Pons (tissue), 1 donor: ENCODE measurements around the gene ULK2.
"Not testable (repeated sequence)": the region's sequence is repeated elsewhere in the genome, so short reads cannot be mapped to it uniquely, and the experiment has no call there.

Source experiments
- DNase-seq: peaks from one replicate; pipeline ENCODE4 v3.0.0-alpha.2; 2016; ENCODE audit warnings: low spot score

The ULK2 gene

DNA sequence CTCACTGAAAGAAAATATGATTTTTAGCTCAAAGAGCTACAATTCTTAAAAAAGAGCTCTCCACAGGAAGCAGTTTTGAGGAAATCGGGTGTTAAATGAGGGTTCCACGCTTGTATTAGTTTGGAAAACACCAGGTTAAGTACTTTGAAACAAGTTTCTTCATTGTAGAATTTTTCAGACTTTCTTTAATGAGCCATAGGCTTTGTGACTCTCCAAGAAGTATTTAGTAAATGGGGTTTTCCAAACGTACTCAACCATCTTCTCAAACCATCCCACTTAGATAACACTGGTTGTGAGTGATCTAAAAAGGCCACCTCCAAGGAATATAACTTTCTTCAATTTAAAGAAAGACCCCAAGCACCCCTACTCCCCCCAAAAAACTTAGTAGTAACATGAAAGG, 2.7 kb downstream of the ULK2 start:
- DNase-seq: no peak

DNA sequence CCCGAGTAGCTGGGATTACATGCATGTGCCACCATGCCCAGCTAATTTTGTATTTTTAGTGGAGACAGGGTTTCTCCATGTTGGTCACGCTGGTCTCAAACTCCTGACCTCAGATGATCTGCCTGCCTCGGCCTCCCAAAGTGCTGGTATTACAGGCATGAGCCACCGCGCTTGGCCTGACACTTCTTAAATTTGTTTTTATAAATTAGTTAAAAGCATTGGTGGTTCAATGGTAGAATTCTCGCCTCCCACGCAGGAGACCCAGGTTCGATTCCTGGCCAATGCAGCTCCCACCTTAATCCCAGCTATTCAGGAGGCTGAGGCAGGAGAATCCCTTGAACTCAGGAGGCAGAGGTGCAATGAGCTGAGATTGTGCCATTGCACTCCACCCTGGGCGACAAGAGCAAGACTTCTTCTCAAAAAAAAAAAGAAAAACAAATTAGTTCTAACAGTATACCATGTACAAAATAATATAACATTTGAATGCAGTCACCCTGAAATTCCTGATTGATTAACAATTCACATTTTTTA, 7.0 kb downstream of the ULK2 start:
- DNase-seq: not testable (repeated sequence)

DNA sequence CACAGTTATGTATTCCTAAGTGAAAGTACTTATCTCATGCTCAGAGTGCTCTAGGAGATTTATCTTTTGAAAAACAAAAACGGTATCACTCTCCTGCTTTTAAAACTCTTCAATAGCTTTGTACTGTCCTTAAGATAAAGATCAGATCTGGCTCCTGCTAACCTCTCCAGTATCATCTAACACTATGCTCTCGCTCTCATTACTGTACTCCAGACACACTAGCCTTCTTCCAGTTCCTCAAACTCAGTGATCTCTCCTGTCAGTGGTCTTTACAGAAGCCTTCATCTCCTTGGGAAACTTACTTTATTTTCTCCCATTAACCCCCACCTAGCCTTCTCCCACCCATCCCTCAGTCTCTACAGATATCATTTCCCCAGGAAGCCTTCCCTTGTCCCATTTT, 10.1 kb downstream of the ULK2 start:
- no peak for DNase-seq

DNA sequence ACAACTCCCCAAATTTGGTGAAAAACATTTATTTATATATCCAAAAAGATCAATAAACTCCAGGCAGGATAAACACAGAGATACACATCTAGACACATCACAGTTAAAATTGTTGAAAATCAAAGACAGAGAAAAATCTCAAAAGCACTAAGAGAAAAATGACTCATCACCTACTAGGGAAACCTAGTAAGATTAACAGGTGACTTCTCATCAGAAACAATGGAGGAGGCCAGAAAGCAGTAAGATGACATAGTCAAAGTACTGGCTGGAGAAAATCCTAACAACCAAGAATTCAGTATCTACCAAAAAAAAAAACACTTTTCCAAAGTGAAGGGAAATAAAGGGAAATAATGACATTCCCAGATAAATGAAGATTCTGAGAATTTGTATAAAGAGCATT, 33.8 kb downstream of the ULK2 start:
- DNase-seq: no peak

DNA sequence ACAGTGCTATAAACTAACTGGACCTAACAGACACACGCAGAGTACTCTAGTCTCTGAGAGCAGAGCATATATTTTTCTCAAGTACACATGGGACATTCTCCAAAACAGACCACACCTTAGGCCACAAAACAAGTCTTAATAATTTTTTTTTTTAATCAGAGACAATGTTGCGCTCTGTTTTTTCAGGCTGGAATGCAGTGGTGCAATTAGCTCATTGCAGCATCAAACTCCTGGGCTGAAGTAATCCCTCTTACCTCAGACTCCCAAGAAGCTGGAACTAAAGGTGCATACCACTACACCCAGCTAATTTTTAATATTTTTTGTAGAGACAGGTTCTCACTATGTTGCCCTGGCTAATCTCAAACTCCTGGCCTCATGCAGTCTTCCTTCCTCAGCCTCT, 37.7 kb downstream of the ULK2 start:
- DNase-seq: no peak

DNA sequence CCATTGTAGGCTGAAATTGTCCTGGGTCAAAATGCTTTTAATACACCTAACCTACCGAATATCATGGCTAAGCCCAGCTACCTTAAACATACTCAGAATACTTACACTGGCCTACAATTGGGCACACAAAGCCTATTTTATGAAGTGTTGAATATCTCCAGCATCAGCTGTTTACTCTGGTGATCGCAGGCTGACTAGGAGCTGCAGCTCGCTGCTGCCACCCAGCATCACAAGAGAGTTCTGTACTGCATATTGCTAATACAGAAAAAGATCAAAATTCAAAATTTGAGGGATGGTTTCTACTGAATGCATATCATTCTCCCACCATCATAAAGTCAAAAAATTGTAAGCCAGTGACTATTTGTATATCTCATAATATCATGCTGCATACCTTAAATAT, 55.3 kb downstream of the ULK2 start:
- peak; percentile 73 for DNase-seq

DNA sequence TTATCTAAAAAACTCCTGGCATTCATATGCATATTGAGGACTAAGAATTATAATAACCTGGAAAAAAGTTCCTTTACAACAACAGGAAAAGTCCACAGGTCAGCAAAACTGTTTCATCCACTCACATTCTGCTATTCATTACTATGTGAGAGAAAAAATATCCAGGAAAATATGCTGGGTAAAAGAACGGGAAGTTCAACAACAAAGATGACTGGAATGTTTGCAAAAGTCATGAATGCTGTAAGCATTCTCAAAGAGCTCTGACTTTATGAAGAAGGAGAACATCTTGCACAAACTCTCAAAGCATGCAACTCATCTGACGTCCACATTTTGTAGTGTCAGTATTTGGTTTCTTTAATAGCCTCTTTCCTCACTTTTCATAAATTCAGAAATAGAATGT, 62.7 kb downstream of the ULK2 start:
- no peak for DNase-seq

DNA sequence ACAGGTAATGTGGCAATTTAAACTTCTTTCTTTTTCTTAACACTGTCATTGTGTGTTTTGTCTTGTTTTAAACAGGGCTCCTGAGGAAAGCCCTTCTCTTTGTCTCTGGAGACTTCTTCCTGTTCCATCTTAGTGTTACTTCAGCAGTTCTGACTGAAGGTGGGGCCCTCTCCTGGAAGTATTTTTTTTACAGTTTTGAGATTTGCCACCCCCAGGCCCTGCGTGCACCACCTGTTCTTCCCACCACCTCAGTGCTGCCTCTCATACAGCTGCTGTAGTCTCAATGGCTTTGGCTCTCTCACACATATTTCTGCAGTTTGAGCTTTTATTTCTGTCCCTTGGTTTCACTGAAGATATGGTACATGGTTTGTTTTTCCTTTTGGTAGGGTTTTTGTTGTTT, 67.2 kb downstream of the ULK2 start:
- DNase-seq: no peak

DNA sequence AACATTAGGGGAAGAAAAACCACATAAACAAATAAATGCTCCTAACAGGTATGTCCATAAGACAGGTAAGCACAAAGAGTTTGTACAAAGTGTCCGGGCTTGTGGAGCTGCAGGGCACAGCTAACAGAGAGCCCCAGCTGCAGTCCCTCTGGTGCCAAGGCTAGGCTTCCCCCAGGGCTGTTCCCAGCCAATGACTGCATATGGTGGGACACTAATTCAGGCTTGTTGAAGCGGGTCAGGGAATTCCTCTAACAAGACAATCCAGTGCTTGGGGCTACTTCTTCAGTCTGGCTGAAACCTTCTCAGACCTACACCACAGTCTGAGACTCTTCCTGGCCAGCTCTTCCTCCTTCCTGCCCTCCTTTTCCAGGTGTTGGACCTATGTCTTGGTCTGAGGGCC, 67.9 kb downstream of the ULK2 start:
- no peak for DNase-seq

DNA sequence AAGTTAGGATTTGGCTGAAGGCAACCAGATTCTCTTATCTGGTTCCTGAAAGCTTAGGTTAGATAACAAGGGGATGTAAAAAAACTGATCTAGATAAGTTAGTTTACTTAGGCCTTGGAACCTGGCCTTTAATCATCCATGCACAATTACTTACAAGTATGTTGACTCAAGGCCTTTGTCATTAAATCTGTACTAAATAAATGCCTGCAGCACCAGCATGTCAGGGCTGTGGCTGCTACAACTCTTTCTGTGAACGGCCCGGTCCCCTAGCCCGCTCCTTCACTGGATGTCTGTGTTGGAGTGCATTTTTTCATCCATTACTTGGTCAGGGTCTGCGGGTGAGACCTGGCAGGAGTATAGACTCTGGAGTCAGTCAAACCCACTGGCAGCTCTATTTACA, 71.3 kb downstream of the ULK2 start:
- no peak for DNase-seq

DNA sequence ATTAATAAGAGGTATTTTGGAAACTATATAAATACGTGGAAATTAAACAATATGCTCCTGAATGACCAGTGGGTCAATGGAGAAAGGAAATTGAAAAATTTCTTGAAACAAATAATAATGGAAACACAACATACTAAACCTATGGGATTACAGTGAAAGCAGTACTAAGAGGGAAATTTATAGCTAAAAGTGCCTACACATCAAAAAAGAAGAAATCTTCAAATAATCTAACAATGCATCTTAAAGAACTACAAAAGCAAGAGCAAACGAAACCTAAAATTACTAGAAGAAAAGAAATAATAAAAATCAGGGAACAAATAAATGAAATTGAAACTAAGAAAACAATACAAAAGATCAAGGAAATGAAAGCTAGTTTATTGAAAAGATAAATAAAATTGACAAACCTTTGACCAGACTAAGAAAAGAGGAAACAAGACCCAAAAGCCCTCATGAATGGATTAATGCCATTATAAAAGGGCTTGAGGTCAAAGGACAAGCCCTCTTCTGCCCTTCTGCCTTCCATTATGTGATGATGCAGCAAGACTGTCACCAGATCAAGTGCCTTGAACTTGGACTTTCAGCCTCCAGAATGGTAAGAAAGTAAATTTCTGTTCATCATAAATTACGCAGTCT, 75.7 kb downstream of the ULK2 start:
- no peak for DNase-seq

DNA sequence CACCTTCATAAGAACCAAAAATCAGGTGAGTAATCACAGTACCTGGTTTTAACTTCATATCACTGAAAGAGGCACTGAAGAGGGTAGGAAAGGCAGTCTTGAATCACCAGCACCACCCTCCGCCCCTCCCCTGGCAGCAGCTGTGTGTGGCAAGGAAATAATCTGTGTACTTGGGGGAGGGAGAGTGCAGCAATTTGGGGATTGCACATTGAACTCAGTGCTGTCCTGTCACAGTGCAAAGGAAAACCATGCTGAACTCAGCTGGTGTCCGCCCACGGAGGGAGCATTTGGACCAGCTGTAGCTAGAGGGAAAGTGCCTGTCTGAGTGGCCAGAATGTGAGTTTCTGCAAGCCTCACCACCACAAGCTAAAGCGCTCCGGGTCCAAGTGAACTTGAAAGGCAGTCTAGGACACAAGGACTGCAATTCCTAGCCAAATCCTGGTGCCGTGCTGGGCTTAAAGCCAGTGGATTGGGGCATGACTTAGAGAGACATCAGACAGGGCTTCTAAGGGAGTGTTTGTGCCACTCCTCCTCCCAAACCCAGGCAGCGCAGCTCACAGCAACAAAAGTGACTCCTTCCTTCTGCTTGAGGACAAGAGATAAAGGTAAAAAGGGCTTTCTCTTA, 79.9 kb downstream of the ULK2 start:
- peak; percentile 58 for DNase-seq

DNA sequence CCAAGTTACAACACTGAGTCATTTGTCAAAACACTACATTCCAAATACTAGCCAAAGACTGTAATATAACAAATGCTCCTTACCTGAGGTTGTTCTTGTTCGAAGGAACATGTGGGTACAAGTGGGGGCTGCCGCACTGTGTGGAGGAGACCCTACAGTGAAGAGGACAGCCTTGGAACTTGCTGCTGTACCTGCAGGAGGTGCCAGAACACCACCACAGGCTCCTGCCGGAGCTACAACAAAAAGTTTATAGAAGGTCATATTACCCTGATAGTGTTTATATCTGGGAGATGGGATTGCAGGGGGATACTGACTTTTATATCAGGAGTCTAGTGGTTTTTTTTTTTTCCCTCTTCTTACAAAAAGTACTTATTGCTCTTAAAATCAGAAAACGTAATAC, 81.9 kb downstream of the ULK2 start:
- DNase-seq: no peak

DNA sequence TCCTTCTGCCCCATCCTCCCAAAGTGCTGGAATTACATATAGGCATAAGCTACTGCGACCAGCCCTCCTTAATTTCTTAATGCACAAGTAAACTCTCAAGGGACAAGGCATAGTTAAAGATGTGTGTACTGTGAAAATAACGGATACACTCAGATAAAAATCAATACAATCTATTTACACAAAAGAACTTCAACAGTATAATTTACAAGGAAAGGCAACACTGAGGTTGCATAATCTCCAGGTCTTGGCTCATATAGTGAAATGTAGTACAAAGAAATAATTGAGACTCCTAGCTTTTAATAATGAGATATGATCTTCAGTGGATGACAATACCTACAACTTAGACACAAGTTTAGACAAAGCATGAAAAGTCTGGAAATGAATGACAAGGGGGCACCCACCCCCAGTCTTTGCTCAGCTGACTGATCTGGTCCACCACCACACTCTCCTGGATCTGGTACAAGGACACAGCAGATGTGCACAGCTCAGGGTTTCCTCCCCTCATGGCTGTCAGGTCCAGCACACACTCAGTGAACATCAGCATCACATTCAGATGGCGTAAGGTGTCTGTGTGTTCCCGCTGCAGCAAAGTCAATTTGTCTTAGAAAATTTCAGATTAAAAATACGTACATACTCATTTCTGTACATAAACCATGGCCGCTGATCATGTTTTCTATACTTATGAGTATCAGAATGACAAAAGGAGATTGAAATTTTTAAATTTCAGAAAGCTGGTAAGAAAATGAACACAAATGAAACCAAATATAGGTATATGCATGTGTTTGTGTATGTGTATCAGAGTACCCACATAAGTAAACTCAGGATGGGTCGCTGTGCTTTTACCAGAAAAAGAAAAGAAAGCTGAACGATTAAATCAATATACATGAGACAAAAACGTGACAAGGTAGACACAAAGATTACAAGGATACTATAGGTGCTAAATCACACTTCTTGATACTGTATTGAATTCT, 86.0 kb downstream of the ULK2 start:
- no peak for DNase-seq

DNA sequence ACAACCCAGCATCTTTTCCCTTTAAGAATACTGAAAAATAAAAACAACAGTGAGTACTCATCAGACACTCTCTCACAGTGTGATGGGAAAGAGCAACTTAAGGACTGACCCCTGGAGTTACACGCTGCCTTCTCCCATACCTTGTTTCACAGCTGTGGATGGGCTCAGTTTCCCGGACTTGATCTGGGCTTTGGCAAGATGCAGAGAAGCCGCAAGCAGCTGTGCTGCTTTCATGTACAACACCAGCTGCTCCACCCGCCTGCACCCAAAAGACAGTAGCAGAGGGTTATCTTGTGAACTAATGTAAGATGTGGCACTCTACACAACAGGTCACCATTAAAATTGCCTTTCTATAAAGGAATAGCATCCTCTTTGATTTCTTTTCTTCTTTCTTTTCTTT, 86.9 kb downstream of the ULK2 start:
- no peak for DNase-seq

DNA sequence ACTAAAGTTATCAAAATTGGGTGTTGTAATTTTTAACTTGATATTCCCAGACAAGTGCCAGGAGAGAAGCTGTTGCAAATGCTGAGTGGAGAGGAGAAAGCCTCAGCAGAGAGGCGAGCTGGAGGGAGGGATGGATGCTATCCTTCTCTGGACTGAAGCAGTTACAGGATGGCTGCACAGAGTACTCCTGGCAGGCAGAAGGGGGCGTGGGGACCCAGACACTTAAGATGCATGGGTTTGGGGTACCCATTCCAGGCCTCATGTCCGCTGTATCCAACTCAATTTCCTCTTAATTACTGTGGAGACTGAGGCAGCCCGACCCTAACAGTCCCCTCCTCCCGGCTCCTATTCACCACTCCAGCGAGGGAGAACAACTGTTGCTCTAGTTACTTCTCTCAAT, 94.2 kb downstream of the ULK2 start:
- no peak for DNase-seq

DNA sequence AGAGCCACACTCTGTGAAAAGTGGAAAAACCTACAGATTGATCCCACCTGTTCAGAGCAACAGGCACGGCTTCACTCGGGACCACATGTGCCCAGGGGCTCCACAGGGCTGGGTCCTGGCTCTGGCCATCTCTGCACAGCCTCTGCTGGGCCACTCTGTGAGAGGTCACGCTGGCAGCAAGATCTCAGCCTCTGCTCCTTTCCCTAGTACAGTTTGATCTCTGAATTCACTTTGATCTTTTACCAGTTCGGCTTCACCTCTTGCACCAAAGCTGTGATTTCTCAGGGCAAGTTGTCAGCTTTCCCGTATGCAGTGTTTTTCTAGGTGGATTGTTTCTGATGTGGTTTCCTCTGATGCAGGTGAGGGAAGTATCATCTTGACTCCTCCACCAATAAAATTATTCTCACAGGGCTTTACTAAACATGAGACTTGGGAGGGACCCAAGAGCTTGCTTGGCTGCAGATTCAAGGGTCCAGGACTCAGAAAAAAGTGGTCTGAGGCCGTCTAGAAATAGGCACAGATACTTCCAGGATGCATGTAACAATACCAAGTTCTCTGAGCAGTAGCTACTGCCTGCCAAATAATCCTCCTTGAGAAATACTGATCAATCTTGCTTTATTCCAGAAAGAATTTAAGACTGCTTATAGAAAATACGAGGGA, 95.6 kb downstream of the ULK2 start:
- DNase-seq: no peak

DNA sequence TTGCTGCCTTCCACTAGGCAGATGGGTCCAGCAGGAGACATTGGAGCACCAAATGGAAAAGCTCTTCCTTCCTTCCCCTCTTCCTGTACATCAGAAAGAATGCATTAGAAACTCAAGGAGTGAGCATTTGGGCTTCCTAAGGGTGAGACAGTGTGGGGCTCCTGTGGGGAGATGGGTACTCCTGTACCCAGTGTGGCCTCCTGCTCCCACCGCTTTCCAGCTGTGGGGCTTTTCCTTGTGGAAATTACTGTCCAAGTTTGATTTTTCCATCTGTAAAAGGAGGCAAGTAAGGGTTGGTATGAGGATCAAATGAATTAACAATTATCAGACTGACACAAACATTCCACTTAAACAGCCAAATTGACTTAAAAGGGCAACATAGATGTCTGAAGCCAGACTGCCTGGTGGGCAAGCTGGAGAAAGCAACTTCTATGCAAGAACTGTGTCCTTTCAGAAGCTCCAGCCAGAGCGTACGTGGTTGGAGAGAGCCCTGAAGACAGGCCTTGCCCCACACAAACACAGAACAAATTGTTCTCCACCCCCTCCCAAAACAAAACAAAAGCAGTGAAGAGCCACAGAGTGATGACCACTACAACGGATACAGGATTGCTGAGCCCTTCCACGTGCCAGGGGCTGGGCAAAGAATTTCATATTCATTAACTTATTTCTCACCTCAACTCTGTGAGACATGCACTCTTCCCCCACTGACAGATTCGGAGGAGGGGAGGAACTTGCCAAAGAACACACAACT, 96.6 kb downstream of the ULK2 start:
- no peak for DNase-seq

DNA sequence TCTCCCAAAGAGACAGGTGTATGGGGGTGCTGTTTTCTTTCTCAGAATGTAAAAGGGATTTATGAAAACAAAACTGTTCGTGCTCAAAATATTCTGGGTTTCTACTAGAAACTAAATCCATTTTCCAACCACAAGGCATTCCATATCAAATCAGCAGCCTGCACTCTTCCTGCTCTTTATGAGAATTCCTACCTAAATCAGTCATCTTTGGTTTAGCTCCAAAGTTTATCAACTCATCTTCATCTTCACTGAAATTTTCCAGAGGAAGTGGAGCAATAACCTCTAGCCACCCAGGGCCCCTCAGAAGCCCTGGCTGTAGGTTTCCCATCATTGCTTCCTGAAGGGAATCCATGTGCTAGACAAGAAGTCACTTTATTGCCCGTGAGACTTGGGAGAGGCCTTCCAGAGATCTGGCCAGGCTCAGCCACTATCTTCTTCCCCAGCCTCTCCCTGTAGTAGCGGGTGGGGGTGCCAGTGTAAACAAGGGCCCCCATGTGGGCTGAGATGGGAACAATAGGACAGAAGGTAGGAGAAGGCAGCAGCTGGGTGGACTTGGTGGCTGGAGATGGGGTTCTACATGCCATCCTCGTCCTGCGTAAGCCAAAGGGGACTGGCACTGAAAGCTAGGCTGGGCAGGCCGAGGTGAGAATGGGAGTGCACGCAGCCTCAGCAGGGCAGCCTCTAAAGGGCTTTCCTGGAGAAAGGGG, 97.6 kb downstream of the ULK2 start:
- DNase-seq: no peak

DNA sequence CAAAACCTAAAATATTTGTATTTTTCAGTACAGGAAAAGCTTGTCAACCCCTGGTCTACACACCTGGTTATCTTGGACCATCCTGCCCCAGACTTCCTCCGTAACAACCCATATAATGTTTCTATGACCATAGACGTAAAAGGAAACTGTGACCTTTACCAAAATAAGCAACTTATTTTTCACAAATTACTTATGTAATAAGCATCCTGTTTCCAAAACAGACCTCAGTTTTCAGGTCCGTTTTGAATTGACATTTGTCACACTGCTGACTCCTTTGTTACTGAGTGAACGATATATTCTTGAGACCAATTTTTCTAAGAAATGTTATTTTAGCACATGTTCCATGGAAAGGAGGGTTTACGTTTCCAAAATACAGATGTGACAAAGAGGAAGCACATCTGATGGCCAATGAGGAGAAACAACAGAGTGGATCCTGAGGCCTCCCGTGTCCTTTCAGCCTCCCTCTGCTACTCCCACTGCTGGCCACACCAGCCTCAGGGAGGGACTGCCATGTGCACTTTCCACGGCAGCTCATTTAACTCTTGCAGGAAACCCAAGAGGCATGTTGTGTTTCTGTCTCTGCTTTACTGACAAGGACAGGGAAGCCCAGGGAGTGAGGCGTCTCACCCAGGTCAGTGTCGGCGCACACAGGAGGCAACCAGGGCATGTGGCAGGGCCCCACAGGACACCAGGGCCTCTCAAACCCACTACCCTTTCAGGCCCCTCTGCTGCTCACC, 99.5 kb downstream of the ULK2 start:
- no peak for DNase-seq
